Peyer's patch (tissue), 4 donors: ENCODE results near the gene FFAR1. TPM values are rescaled to one million over a fixed set of nuclear protein-coding genes. Genes with fewer than 3 reads are reported as not detected.

Source experiments
- DNase-seq, 3 donors: peaks; one replicate each; pipeline ENCODE4 v3.0.0-alpha.2; 2017 to 2019
- H3K27ac ChIP-seq, 4 donors: fragments of 200-600 bp; sonication (generic); one replicate each; pipeline ENCODE4 v1.5.1; 2016 to 2019
- H3K27me3 ChIP-seq, 2 donors: fragments of 200-600 bp; sonication (generic); one replicate each; pipeline ENCODE4 v1.5.1; 2019
- H3K36me3 ChIP-seq, 3 donors: fragments of 200-600 bp; sonication (generic); one replicate each; pipeline ENCODE4 v1.5.1; 2016 to 2019
- H3K4me1 ChIP-seq, 4 donors: fragments of 200-600 bp; sonication (generic); one replicate each; pipeline ENCODE4 v1.5.1; 2016 to 2019
- H3K4me3 ChIP-seq, 4 donors: fragments of 200-600 bp; sonication (generic); 1 replicate in 3 of 4; 2 replicates in 1 of 4; pipeline ENCODE4 v1.5.1; 2016 to 2019; ENCODE audit warnings: mild to moderate bottlenecking in 1 of 4
- H3K9me3 ChIP-seq, 4 donors: fragments of 200-600 bp; sonication (generic); one replicate each; pipeline ENCODE4 v1.5.1; 2016 to 2019; ENCODE audit warnings: mild to moderate bottlenecking in 1 of 4
- CTCF ChIP-seq, 6 experiments: fragments of 450-650 bp in 4 of 6; fragments of 200-600 bp in 2 of 6; sonication (generic) in 1 of 6; IDR thresholded peaks; one replicate each; pipeline ENCODE4 v1.5.1; 2017 to 2019; ENCODE audit warnings: antibody characterized with exemption in 6 of 6, mild to moderate bottlenecking in 3 of 6, moderate library complexity in 1 of 6
- POLR2A ChIP-seq, 2 donors: fragments of 450-650 bp; IDR thresholded peaks; one replicate each; pipeline ENCODE4 v1.5.1; 2017; ENCODE audit warnings: antibody characterized with exemption in 2 of 2, mild to moderate bottlenecking in 2 of 2, moderate library complexity in 2 of 2
- total RNA-seq, 4 donors: library from RNA; depleted of rRNA; stranded (reverse); fragments of >200 nt; gene quantifications; one replicate each; pipeline ENCODE4 v1.1.0, GENCODE V29; 2016

Gene FFAR1
- total RNA-seq, 4 donors from 2014 or later, result 0.66 to 1.6 TPM; not detected in 2

- TF ChIP-seq POLR2A (IDR thresholded peaks at IDR 0.05), result no peak
- no peak for TF ChIP-seq CTCF (IDR thresholded peaks at IDR 0.05)
- no peak overlapping the region for H3K4me3 ChIP-seq
- H3K4me1 ChIP-seq, result no peaks in the 10 kb centered on the region
- no peaks in the 10 kb centered on the region for H3K36me3 ChIP-seq
- H3K27ac ChIP-seq, result no peak overlapping the region
- H3K9me3 ChIP-seq, result no peaks in the 10 kb centered on the region
- no peaks in the 10 kb centered on the region for H3K27me3 ChIP-seq
- DNase-seq, result no peak
These were observed 13.2 kb downstream of the FFAR1 start for GRCh38 chr19:35360880-35361420.

DNA sequence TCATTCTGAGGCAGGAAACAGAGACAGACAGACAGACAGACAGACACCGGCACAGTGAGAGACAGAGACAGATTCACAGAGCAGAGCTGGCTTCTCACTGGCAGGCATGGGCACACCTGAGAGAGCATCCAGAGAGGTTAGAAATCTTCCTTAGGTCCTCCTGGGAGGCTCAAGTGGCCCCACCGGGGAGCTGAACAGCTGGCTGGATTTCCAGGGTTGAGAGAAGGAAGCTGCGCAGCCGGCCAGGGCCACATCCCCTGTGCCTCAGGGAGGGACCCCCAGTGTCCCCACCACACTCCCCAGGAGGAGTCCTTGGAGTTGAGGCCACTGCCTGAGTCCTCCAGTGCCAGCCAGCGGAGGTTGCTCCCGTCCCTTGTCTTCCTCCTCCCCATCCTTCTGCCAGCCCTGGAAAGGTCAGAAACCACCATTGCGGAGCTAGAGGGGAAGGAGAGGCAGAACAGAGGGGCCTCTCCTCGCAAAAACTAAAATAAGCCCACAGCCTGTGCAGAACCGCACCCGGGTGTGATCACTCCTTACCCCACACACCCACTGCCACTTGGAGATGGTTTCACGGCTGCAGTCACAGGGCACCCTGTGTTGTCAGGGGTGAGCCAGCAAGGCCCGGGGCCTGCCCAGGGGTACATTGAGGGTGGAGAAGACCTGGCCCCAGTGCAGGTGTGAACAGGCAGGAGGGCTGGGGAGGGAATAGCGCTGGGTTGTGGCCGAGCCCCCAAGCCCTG, 14.7 kb downstream of the FFAR1 start:
- H3K4me1 ChIP-seq, result no peaks in the 10 kb centered on the region
- no peak overlapping the region for H3K27ac ChIP-seq
- H3K36me3 ChIP-seq, result no peaks in the 10 kb centered on the region
- TF ChIP-seq CTCF (IDR thresholded peaks at IDR 0.05), result no peak
- H3K4me3 ChIP-seq, result no peak overlapping the region
- H3K9me3 ChIP-seq, result no peaks in the 10 kb centered on the region
- no peak for DNase-seq
- H3K27me3 ChIP-seq, result no peaks in the 10 kb centered on the region

DNA sequence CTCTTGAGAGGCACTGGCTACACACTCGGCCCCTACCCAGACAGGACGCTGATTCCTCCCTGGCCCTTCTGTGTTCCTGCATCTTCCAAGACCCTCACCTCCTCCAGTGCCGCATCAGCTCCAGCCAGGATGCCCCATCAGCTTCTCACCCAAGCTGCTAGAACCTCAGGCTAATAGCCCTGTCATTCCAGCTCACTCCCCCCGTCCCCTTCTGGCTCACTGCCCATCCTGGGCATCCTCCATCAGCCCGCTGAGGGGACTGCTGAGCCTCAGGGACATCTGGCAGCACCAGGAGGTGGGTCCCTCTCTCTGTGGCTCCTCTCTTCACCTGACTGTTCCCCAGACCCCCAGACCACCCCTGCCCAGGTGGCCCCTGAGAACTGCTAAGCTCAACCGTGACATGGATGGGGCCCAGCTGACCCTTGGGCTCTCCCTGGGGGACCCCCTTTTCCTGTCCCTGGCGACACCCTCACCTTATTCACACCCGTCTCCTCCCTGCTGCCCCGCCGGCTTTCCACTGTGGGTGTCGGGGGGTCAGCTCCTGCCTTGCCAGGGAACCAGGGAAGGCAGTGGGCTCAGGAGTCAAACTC, 15.4 kb downstream of the FFAR1 start:
- Histone ChIP-seq H3K27me3 (no peaks in the 10 kb centered on the region), H3K9me3 (no peaks in the 10 kb centered on the region), H3K27ac (no peak overlapping the region), H3K4me1 (no peaks in the 10 kb centered on the region), H3K36me3 (no peaks in the 10 kb centered on the region), H3K4me3 (no peak overlapping the region)
- no peak for TF ChIP-seq POLR2A (IDR thresholded peaks at IDR 0.05)
- no peak for DNase-seq

- Histone ChIP-seq H3K4me1 (no peaks in the 10 kb centered on the region), H3K9me3 (no peaks in the 10 kb centered on the region), H3K36me3 (no peaks in the 10 kb centered on the region), H3K27ac (no peak overlapping the region), H3K4me3 (no peak overlapping the region), H3K27me3 (no peaks in the 10 kb centered on the region)
- no peak for DNase-seq
- TF ChIP-seq CTCF (IDR thresholded peaks at IDR 0.05) (no peak), POLR2A (IDR thresholded peaks at IDR 0.05) (no peak)
These were observed 16.2 kb downstream of the FFAR1 start for GRCh38 chr19:35363711-35364425.

GRCh38 chr19:35365303-35365702, 17.6 kb downstream of the FFAR1 start:
- TF ChIP-seq POLR2A (IDR thresholded peaks at IDR 0.05), result no peak
- TF ChIP-seq CTCF (IDR thresholded peaks at IDR 0.05), result no peak
- Histone ChIP-seq H3K9me3 (no peaks in the 10 kb centered on the region), H3K36me3 (no peaks in the 10 kb centered on the region), H3K4me3 (no peak overlapping the region), H3K27me3 (no peaks in the 10 kb centered on the region), H3K4me1 (no peaks in the 10 kb centered on the region), H3K27ac (no peak overlapping the region)
- no peak for DNase-seq

- Histone ChIP-seq H3K27me3 (no peaks in the 10 kb centered on the region), H3K4me1 (no peaks in the 10 kb centered on the region), H3K36me3 (no peaks in the 10 kb centered on the region), H3K27ac (no peak overlapping the region), H3K4me3 (no peak overlapping the region), H3K9me3 (no peaks in the 10 kb centered on the region)
- TF ChIP-seq POLR2A (IDR thresholded peaks at IDR 0.05) (no peak), CTCF (IDR thresholded peaks at IDR 0.05) (no peak)
- no peak for DNase-seq
These were observed 20.7 kb downstream of the FFAR1 start for GRCh38 chr19:35368378-35368777.
